ENCODE data around the gene TRIM41. TPM values are rescaled to one million over a fixed set of nuclear protein-coding genes. Genes with fewer than 3 reads are reported as not detected.
A peak's percentile ranks its signal among the peaks of the same experiment; 100 is the strongest.
"Not testable (repeated sequence)": the region's sequence is repeated elsewhere in the genome, so short reads cannot be mapped to it uniquely, and the experiment has no call there.

TRIM41 gene
- total RNA-seq, 1 experiment from 2014 or later: 26.8 TPM

- Histone ChIP-seq H2AFZ (ENCODE audit: low read length) (no peak overlapping the region), H3F3A (ENCODE audit: low read length, unreplicated experiment) (no peaks in the 10 kb centered on the region), H3K4me3 (ENCODE audit: low read length) (no peak overlapping the region), H3K9me2 (replicated peaks; ENCODE audit: low read length) (no peaks in the 10 kb centered on the region), H3K4me2 (ENCODE audit: low read length) (no peak overlapping the region), H3K9me3 (ENCODE audit: low read length) (no peaks in the 10 kb centered on the region), H3K27me3 (ENCODE audit: low read length) (no peaks in the 10 kb centered on the region), H3K36me3 (ENCODE audit: low read depth, low read length) (no peaks in the 10 kb centered on the region), H3K79me2 (ENCODE audit: low read length) (no peaks in the 10 kb centered on the region), H3K4me1 (ENCODE audit: insufficient read depth, low read length) (peaks cover 3% of the 10 kb centered on the region), H4K20me1 (ENCODE audit: low read length) (no peaks in the 10 kb centered on the region), H3K9ac (ENCODE audit: low read length) (no peak overlapping the region), H3K27ac (ENCODE audit: low read length) (no peak overlapping the region)
- ChIA-PET CTCF (no interaction called here), POLR2A (ENCODE audit: unreplicated experiment) (no interaction called here)
- no TSS peak for BruUV-seq (replicated peaks)
- intact Hi-C loops (cut with micrococcal nuclease): no loop called here
- no peak for DNase-seq
- ATAC-seq: no peak
- TF ChIP-seq EZH2 (IDR thresholded peaks at IDR 0.05; ENCODE audit: low read length, unreplicated experiment) (no peak), CTCF (conservative IDR thresholded peaks at IDR 0.05; ENCODE audit: low read depth, low read length) (peak; percentile 21; the same call in 1 of the 2 replicates), EZH2phosphoT487 (IDR thresholded peaks at IDR 0.05; ENCODE audit: borderline replicate concordance, low read length) (no peak)
These were observed 11.9 kb upstream of the TRIM41 start for GRCh38 chr5:181211208-181211607.

- Histone ChIP-seq H3K36me3 (ENCODE audit: low read depth, low read length) (no peaks in the 10 kb centered on the region), H3K4me3 (ENCODE audit: low read length) (no peak overlapping the region), H3K4me1 (ENCODE audit: insufficient read depth, low read length) (no peaks in the 10 kb centered on the region), H3K79me2 (ENCODE audit: low read length) (no peaks in the 10 kb centered on the region), H3K9me3 (ENCODE audit: low read length) (no peaks in the 10 kb centered on the region), H3K4me2 (ENCODE audit: low read length) (no peak overlapping the region), H2AFZ (ENCODE audit: low read length) (no peak overlapping the region), H3K27ac (ENCODE audit: low read length) (no peak overlapping the region), H4K20me1 (ENCODE audit: low read length) (no peaks in the 10 kb centered on the region), H3K9me2 (replicated peaks; ENCODE audit: low read length) (no peaks in the 10 kb centered on the region), H3F3A (ENCODE audit: low read length, unreplicated experiment) (no peaks in the 10 kb centered on the region), H3K27me3 (ENCODE audit: low read length) (no peaks in the 10 kb centered on the region), H3K9ac (ENCODE audit: low read length) (no peak overlapping the region)
- ATAC-seq (no peak), DNase-seq (no peak)
- intact Hi-C loops (cut with micrococcal nuclease): no loop called here
- ChIA-PET CTCF (no interaction called here), POLR2A (ENCODE audit: unreplicated experiment) (no interaction called here)
- BruUV-seq (replicated peaks): no TSS peak
- TF ChIP-seq EZH2 (IDR thresholded peaks at IDR 0.05; ENCODE audit: low read length, unreplicated experiment) (no peak), CTCF (conservative IDR thresholded peaks at IDR 0.05; ENCODE audit: low read depth, low read length) (no peak), EZH2phosphoT487 (IDR thresholded peaks at IDR 0.05; ENCODE audit: borderline replicate concordance, low read length) (no peak)
These were observed 11.0 kb upstream of the TRIM41 start for GRCh38 chr5:181212080-181212479.

- intact Hi-C loops (cut with micrococcal nuclease): no loop called here
- Histone ChIP-seq H4K20me1 (ENCODE audit: low read length) (no peaks in the 10 kb centered on the region), H3F3A (ENCODE audit: low read length, unreplicated experiment) (peaks cover 4% of the 10 kb centered on the region), H3K4me1 (ENCODE audit: insufficient read depth, low read length) (no peaks in the 10 kb centered on the region), H3K27ac (ENCODE audit: low read length) (no peak overlapping the region), H3K27me3 (ENCODE audit: low read length) (no peaks in the 10 kb centered on the region), H3K79me2 (ENCODE audit: low read length) (no peaks in the 10 kb centered on the region), H3K4me2 (ENCODE audit: low read length) (no peak overlapping the region), H3K9me2 (replicated peaks; ENCODE audit: low read length) (no peaks in the 10 kb centered on the region), H2AFZ (ENCODE audit: low read length) (no peak overlapping the region), H3K4me3 (ENCODE audit: low read length) (no peak overlapping the region), H3K36me3 (ENCODE audit: low read depth, low read length) (no peaks in the 10 kb centered on the region), H3K9me3 (ENCODE audit: low read length) (no peaks in the 10 kb centered on the region), H3K9ac (ENCODE audit: low read length) (no peak overlapping the region)
- CTCF ChIA-PET: no interaction called here
- DNase-seq: no peak
- BruUV-seq (replicated peaks): no TSS peak
- POLR2A ChIA-PET (ENCODE audit: unreplicated experiment): no interaction called here
- TF ChIP-seq EZH2 (IDR thresholded peaks at IDR 0.05; ENCODE audit: low read length, unreplicated experiment): no peak
- no peak for TF ChIP-seq CTCF (conservative IDR thresholded peaks at IDR 0.05; ENCODE audit: low read depth, low read length)
- TF ChIP-seq EZH2phosphoT487 (IDR thresholded peaks at IDR 0.05; ENCODE audit: borderline replicate concordance, low read length): no peak
- no peak for ATAC-seq
These were observed 10.1 kb upstream of the TRIM41 start for GRCh38 chr5:181212934-181213333.

GRCh38 chr5:181214249-181214648, 8.8 kb upstream of the TRIM41 start:
- POLR2A ChIA-PET (ENCODE audit: unreplicated experiment); DNase-seq; H3K4me1 ChIP-seq (ENCODE audit: insufficient read depth, low read length); H3K9me2 ChIP-seq (replicated peaks; ENCODE audit: low read length); H3F3A ChIP-seq (ENCODE audit: low read length, unreplicated experiment); ATAC-seq; H3K27me3 ChIP-seq (ENCODE audit: low read length); H4K20me1 ChIP-seq (ENCODE audit: low read length); H3K27ac ChIP-seq (ENCODE audit: low read length); H3K4me3 ChIP-seq (ENCODE audit: low read length); BruUV-seq (replicated peaks); H3K9me3 ChIP-seq (ENCODE audit: low read length); H3K4me2 ChIP-seq (ENCODE audit: low read length); H2AFZ ChIP-seq (ENCODE audit: low read length); H3K9ac ChIP-seq (ENCODE audit: low read length); CTCF ChIA-PET; H3K36me3 ChIP-seq (ENCODE audit: low read depth, low read length); intact Hi-C loops (cut with micrococcal nuclease); H3K79me2 ChIP-seq (ENCODE audit: low read length): not testable (repeated sequence)

Data from PC-3 (cell line).